OCI-LY7 (cell line): ENCODE results near the gene RNU1-4. TPM values are rescaled to one million over a fixed set of nuclear protein-coding genes. Genes with fewer than 3 reads are reported as not detected.
"Not testable (repeated sequence)": the region's sequence is repeated elsewhere in the genome, so short reads cannot be mapped to it uniquely, and the experiment has no call there.

Experiments
- BruUV-seq: library from RNA; stranded (reverse); fragments of 400-500 nt; replicated peaks from 2 replicates; lab custom pipeline; 2021; lab: Mats Ljungman, UMichigan
- CTCF ChIA-PET: fragments of 300-600 bp; sonication (Branson Sonifier 250); formaldehyde crosslinking; loops from one replicate; lab custom pipeline; 2022; ENCODE audit warnings: antibody characterized with exemption; ENCODE audit not compliant: unreplicated experiment; lab: Charles Lee
- POLR2A ChIA-PET: fragments of 300-600 bp; sonication (Branson Sonifier 250); formaldehyde crosslinking; loops from one replicate; lab custom pipeline; 2022; ENCODE audit warnings: antibody characterized with exemption; lab: Charles Lee
- DNase-seq: peaks from one replicate; pipeline ENCODE4 v3.0.0-alpha.2; 2015; ENCODE audit warnings: low spot score
- H2AFZ ChIP-seq: fragments of 200-600 bp; sonication (generic), shearing (Covaris generic); 2 replicates; pipeline ENCODE4 v1.6.1; 2014; ENCODE audit warnings: mild to moderate bottlenecking, antibody characterized with exemption, low read length, moderate library complexity
- H3K27ac ChIP-seq: fragments of 200-600 bp; sonication (generic); 2 replicates; pipeline ENCODE4 v1.5.1; 2014; ENCODE audit warnings: mixed run types, low read depth, mild to moderate bottlenecking, moderate library complexity, low read length, inconsistent platforms; ENCODE audit not compliant: poor library complexity, severe bottlenecking
- H3K36me3 ChIP-seq: fragments of 200-600 bp; sonication (generic); 2 replicates; pipeline ENCODE4 v1.6.1; 2014; ENCODE audit warnings: mild to moderate bottlenecking, antibody characterized with exemption, low read length, moderate library complexity, mixed read lengths; ENCODE audit not compliant: insufficient read depth
- H3K4me1 ChIP-seq: fragments of 200-600 bp; sonication (generic); 2 replicates; pipeline ENCODE4 v1.5.1; 2014; ENCODE audit warnings: mild to moderate bottlenecking, low read length; ENCODE audit not compliant: insufficient read depth, poor library complexity, severe bottlenecking
- H3K4me2 ChIP-seq: fragments of 200-600 bp; sonication (generic); 2 replicates; pipeline ENCODE4 v1.6.1; 2014; ENCODE audit warnings: mild to moderate bottlenecking, low read length
- H3K4me3 ChIP-seq: fragments of 200-600 bp; sonication (generic); 2 replicates; pipeline ENCODE4 v1.5.1; 2014; ENCODE audit warnings: mild to moderate bottlenecking, low read depth, low read length; ENCODE audit not compliant: poor library complexity, severe bottlenecking
- H3K79me2 ChIP-seq: fragments of 200-600 bp; sonication (generic); 2 replicates; pipeline ENCODE4 v1.6.1; 2016; ENCODE audit warnings: low read depth, mild to moderate bottlenecking, low read length, moderate library complexity, mixed read lengths; ENCODE audit not compliant: insufficient read depth
- H3K9me2 ChIP-seq: fragments of 200-600 bp; sonication (generic); 2 replicates; pipeline ENCODE4 v1.6.1; 2016; ENCODE audit warnings: mild to moderate bottlenecking, low read length, mixed read lengths; ENCODE audit not compliant: insufficient read depth
- H3K9me3 ChIP-seq: fragments of 200-600 bp; sonication (generic); 2 replicates; pipeline ENCODE4 v1.6.1; 2014; ENCODE audit warnings: mild to moderate bottlenecking, mixed run types, low read length, mixed read lengths
- H4K20me1 ChIP-seq: fragments of 200-600 bp; sonication (generic); 2 replicates; pipeline ENCODE4 v1.6.1; 2014; ENCODE audit warnings: mild to moderate bottlenecking, antibody characterized with exemption, low read length, moderate library complexity, mixed read lengths; ENCODE audit not compliant: insufficient read depth
- CTCF ChIP-seq: fragments of 200-600 bp; sonication (generic); conservative IDR thresholded peaks from 2 replicates; pipeline ENCODE4 v1.5.1; 2014; ENCODE audit warnings: mild to moderate bottlenecking, antibody characterized with exemption, low read length, moderate library complexity, mixed read lengths
- EZH2phosphoT487 ChIP-seq: fragments of 200-600 bp; sonication (generic); IDR thresholded peaks from 2 replicates; pipeline ENCODE4 v1.6.1; 2018; ENCODE audit warnings: low read depth, borderline replicate concordance, mild to moderate bottlenecking, mixed run types, antibody characterized with exemption, low read length, moderate library complexity, mixed read lengths
- intact Hi-C: fragments of 100-400 bp; cut with micrococcal nuclease; formaldehyde crosslinking; loops from one replicate; pipeline ENCODE4 v1.10.0; 2022; ENCODE audit not compliant: unreplicated experiment
- total RNA-seq, 2 experiments: library from RNA; depleted of rRNA in 1 of 2; stranded (reverse); fragments of >200 nt in 1 of 2; shearing (Covaris generic) in 1 of 2; gene quantifications; 2 replicates each; pipeline ENCODE4 v1.2.3, GENCODE V29; 2014 to 2022

RNU1-4 gene
- total RNA-seq, 2 experiments from 2014 or later, result under 0.01 to 1,968 TPM

- no peak for DNase-seq
- Histone ChIP-seq H3K79me2 (no peaks in the 10 kb centered on the region), H3K27ac (no peak overlapping the region), H3K4me2 (no peak overlapping the region), H3K36me3 (no peaks in the 10 kb centered on the region), H3K9me3 (no peaks in the 10 kb centered on the region), H4K20me1 (no peaks in the 10 kb centered on the region), H3K4me3 (no peak overlapping the region), H3K4me1 (no peaks in the 10 kb centered on the region), H3K9me2 (no peaks in the 10 kb centered on the region), H2AFZ (no peak overlapping the region)
- no TSS peak for BruUV-seq
- intact Hi-C loops, result loop anchor here (10.0 kb wide), 1 partner anchor 177 kb away; no protein-coding TSS in a partner anchor
- ChIA-PET POLR2A (no interaction called here), CTCF (no interaction called here)
- TF ChIP-seq CTCF, result no peak
- TF ChIP-seq EZH2phosphoT487, result no peak
These were observed 18.3 kb upstream of the RNU1-4 start for GRCh38 chr1:16721871-16722641.

- intact Hi-C loops, result loop anchor here (10.0 kb wide), 1 partner anchor 180 kb away; no protein-coding TSS in a partner anchor
These were observed 15.4 kb upstream of the RNU1-4 start for GRCh38 chr1:16724718-16725438.

GRCh38 chr1:16725439-16726245 is 14.7 kb upstream of the RNU1-4 start:
- H3K9me2 ChIP-seq, CTCF ChIA-PET, H3K4me1 ChIP-seq, H3K27ac ChIP-seq, DNase-seq, H2AFZ ChIP-seq, POLR2A ChIA-PET, H3K4me2 ChIP-seq, H3K9me3 ChIP-seq, H3K79me2 ChIP-seq, H3K36me3 ChIP-seq, H4K20me1 ChIP-seq, BruUV-seq, H3K4me3 ChIP-seq: not testable (repeated sequence)
- intact Hi-C loops, result loop anchor here (10.0 kb wide), 1 partner anchor 181 kb away; no protein-coding TSS in a partner anchor

More at GRCh38 chr1:16724718-16725438, 15.4 kb upstream of the RNU1-4 start:
- Histone ChIP-seq H3K4me2 (no peak overlapping the region), H3K36me3 (no peaks in the 10 kb centered on the region), H4K20me1 (no peaks in the 10 kb centered on the region), H3K9me3 (no peaks in the 10 kb centered on the region), H2AFZ (no peak overlapping the region), H3K27ac (no peak overlapping the region), H3K4me3 (no peak overlapping the region), H3K4me1 (peaks cover 4% of the 10 kb centered on the region), H3K9me2 (no peaks in the 10 kb centered on the region), H3K79me2 (no peaks in the 10 kb centered on the region)
- TF ChIP-seq EZH2phosphoT487 (no peak), CTCF (no peak)
- no TSS peak for BruUV-seq
- POLR2A ChIA-PET, result no interaction called here
- DNase-seq, result no peak
- CTCF ChIA-PET, result no interaction called here
